BJ (cell line): Measurements from ENCODE around the gene RRP1. TPM values are rescaled to one million over a fixed set of nuclear protein-coding genes. Genes with fewer than 3 reads are reported as not detected.

ENCODE experiments used
- CTCF ChIA-PET: fragments of 350-600 bp; formaldehyde crosslinking; extraction: SDS; loops from one replicate; lab custom pipeline; 2021; ENCODE audit warnings: antibody characterized with exemption, inconsistent platforms; lab: Yijun Ruan, JAX
- POLR2A ChIA-PET: fragments of 300-600 bp; sonication (Branson Sonifier 250); formaldehyde crosslinking; extraction: SDS; loops from one replicate; lab custom pipeline; 2021; ENCODE audit warnings: antibody characterized with exemption; lab: Charles Lee
- DNase-seq: peaks from one replicate; pipeline ENCODE4 v3.0.0-alpha.2; 2011; ENCODE audit warnings: low read depth
- H3K27me3 ChIP-seq: 2 replicates; pipeline ENCODE4 v1.6.0; 2011; ENCODE audit warnings: low read length; ENCODE audit not compliant: control insufficient read depth, insufficient read depth
- H3K36me3 ChIP-seq: 2 replicates; pipeline ENCODE4 v1.5.1; 2011; ENCODE audit warnings: low read length; ENCODE audit not compliant: control insufficient read depth, insufficient read depth
- H3K4me3 ChIP-seq: 2 replicates; pipeline ENCODE4 v1.5.1; 2011; ENCODE audit warnings: low read depth, mild to moderate bottlenecking, control low read depth, low read length
- CTCF ChIP-seq: IDR thresholded peaks from 2 replicates; pipeline ENCODE4 v1.5.1; 2011; ENCODE audit warnings: low read depth, mild to moderate bottlenecking, control low read depth, inconsistent platforms, low read length, moderate library complexity; ENCODE audit not compliant: insufficient read depth
- polyA plus RNA-seq: library from polyadenylated mRNA; depleted of rRNA; stranded (reverse); fragments of >200 nt; gene quantifications from 2 replicates; pipeline ENCODE4 v1.2.3, GENCODE V29; 2011

The RRP1 gene
- polyA plus RNA-seq, 1 experiment = 14.4 TPM

DNA sequence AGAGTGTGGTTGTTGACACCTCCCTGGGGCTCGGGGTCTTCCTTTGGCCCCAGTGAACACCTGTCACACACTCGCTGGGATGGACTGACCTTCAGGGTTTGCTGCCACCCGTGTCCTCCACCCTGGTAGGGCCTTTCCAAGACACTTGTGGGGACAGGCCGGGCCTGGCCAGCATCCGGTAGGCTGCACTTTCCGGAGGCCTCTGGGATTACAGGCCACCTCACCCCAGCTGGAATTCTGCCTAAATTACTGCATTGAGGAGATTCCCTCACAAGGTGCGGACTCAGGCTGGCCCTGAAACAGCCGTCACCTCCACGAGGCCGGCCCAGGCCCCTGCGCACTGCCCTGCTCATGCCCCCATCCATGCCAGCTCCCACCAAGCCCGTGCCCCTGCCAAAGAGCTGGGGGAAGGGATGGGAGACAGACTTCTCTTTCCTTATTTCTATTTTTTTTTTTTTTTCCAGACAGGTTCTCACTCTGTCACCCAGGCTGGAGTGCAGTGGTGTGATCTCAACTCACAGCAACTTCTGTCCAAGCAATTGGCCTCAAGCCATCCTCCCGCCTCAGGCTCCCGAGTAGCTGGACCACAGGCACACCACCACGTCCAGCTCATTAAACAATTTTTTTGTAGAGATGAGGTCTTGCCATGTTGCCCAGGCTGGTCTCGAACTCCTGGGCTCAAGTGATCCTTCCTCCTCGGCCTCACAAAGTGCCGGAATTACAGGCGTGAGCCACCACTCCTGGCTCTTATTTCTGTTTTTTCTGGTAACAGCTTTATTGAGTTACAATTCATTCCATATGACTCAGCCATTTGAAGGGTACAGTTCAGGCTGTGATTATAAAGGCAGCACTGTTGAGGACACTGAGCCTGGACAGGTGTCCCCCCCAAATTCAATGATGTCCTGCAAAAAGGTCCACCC is 24.5 kb upstream of the RRP1 start:
- H3K27me3 ChIP-seq = no peaks in the 10 kb centered on the region
- no peak overlapping the region for H3K4me3 ChIP-seq
- H3K36me3 ChIP-seq = peaks cover 17% of the 10 kb centered on the region
- ChIA-PET POLR2A (no interaction called here), CTCF (no interaction called here)
- DNase-seq = no peak
- no peak for TF ChIP-seq CTCF

DNA sequence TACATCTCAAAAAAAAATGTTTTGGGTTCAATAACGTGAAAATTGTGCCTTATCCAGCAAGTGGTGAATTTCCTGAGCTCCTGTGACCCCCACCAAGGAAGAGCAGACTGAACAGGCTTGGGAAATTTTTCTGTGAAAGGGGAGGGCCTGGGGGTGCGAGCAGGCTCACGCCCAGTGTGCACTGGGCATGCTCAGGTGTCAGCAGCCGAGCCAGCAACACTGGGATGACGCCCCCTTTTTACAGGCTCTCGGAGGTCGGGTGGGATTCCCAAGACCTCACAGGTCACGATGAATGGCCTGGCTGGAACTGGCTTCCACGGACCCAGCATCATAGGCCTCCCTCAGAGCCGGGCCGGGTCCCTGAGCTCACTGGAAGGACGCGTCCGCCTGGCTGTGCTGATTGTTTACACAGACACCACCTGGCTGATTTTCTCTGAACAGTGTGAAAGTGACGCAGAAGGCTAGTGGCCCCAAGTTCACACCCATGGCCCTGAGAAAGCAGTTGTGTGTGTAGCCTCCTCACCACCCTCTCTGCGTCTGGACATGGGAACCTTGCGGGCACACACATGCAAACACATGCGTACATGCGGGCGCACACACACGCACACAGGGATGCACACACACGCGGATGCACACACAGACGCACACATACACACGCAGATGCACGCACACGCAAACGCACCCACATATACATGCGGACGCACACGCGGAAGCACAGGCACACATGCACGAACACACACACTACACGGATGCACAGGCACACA is 22.5 kb upstream of the RRP1 start:
- POLR2A ChIA-PET = no interaction called here
- Histone ChIP-seq H3K27me3 (no peaks in the 10 kb centered on the region), H3K4me3 (no peak overlapping the region), H3K36me3 (peaks cover 8% of the 10 kb centered on the region)
- DNase-seq = no peak
- no peak for TF ChIP-seq CTCF
- CTCF ChIA-PET = no interaction called here

GRCh38 chr21:43767498-43767983 is 21.8 kb upstream of the RRP1 start:
- TF ChIP-seq CTCF = no peak
- H3K4me3 ChIP-seq = no peak overlapping the region

DNA sequence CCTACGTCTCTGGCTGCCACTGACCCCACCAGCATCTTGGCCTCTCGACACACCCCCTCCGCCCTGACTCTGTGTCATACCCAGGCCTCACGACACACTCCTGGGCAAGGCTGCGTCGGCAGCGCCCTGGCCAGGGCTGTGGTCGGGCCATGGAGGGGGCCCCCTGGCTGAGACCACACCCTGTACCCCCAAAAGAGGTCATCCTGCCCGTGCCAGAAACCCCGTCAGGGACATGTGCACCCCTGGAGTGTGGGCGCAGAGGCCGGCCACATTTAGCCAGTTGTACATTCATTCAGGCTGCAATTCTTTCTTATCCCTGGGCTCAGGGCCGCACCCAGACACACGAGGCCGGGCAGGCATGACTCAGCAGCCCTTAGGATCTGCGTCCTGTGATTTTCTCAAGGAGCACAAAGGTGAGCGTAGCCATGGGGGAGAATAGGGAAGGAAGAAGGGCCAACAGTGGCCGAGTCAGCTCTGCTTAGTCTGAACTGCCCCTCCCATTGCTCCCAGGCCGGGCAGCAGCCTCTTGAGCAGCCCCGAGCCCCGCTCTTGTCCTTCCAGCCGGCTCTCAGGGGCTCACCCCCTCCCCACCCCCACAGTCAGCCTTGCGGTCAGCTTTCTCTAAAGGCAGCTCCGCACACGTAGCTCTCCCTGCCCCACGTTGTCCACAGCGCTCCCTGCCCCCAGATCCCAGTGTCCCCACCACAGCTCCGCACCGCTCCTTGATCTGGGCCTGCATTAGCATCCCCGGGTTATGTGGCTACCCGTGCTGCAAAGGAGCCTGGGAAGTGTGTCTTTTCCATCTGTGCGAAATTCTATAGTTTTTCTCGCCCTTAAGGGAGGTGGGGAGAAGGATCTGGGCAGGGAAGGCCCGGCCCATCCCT is 21.2 kb upstream of the RRP1 start:
- no peak for DNase-seq
- ChIA-PET CTCF (interaction anchor here (1.5 kb wide), 1 partner anchor 21 kb away, joined by 6 read pairs; the partner anchor contains the start of gene RRP1), POLR2A (interaction anchor here (0.6 kb wide), 1 partner anchor 1900 kb away, joined by 8 read pairs; no protein-coding TSS in a partner anchor)
- H3K27me3 ChIP-seq = no peaks in the 10 kb centered on the region
- TF ChIP-seq CTCF = no peak
- H3K36me3 ChIP-seq = no peaks in the 10 kb centered on the region; the same call in 1 of the 2 replicates
- no peak overlapping the region for H3K4me3 ChIP-seq

More at GRCh38 chr21:43767498-43767983, 21.8 kb upstream of the RRP1 start:
- Histone ChIP-seq H3K27me3 (no peaks in the 10 kb centered on the region), H3K36me3 (peaks cover 3% of the 10 kb centered on the region)
- no peak for DNase-seq
- POLR2A ChIA-PET = interaction anchor here (0.6 kb wide), 1 partner anchor 1899 kb away, joined by 8 read pairs; no protein-coding TSS in a partner anchor
- CTCF ChIA-PET = no interaction called here
